ENCODE results near the gene SACS. TPM values are rescaled to one million over a fixed set of nuclear protein-coding genes. Genes with fewer than 3 reads are reported as not detected.

Gene SACS
- total RNA-seq, 1 experiment from 2014 or later = 33.4 TPM

- TF ChIP-seq ELF1 (IDR thresholded peaks at IDR 0.05; ENCODE audit: borderline replicate concordance, low read depth) = no peak
- TF ChIP-seq MAX (IDR thresholded peaks at IDR 0.05) = no peak
- no peak for TF ChIP-seq EZH2 (IDR thresholded peaks at IDR 0.05)
- no peak for TF ChIP-seq JUND (IDR thresholded peaks at IDR 0.05)
- no peak for TF ChIP-seq ZNF274 (IDR thresholded peaks at IDR 0.05; ENCODE audit: low read depth, low read length)
- no peak for TF ChIP-seq YY1 (IDR thresholded peaks at IDR 0.05; ENCODE audit: extremely low read depth, insufficient replicate concordance, low read depth, low read length)
Observed at GRCh38 chr13:23453132-23453531, 19.6 kb upstream of the SACS start (continued).

DNA sequence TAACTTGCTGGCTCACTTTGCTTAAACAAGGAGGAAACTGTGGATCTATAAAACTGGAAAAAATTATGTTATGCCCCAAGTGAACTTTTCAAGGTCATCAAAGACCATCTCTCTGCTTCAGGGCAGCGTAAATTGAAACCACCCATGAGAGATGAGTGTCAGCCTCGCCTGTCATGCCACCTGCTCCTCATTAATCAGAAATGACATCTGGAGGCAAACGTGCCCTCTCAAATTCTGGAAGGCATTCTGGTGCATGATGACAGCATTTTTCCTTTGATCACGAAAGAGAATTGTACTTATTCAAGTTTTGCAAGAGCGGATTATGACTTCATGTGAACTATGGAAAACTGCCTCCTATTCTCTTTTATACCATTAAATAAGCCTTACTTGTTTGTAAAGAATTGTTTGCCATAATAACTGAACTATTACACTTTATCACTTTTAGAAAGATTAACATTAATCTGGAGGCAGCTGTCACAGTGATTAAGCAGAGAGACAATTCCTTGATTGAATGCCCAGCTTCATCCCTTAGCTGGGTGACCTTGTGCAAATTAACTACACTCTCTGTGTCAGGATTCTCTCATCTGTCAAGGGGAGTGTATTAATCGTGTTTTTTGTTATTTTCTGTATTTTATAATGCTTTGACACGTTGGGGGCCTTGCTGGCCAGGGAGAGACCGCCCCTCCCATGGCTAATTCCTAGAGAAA lies 17.0 kb upstream of the SACS start:
- Histone ChIP-seq H2AFZ (ENCODE audit: low read depth, low read length, poor library complexity, severe bottlenecking) (no peak overlapping the region), H3K4me2 (ENCODE audit: low read length) (no peak overlapping the region), H3K9me3 (ENCODE audit: control insufficient read depth in 1 of 2, insufficient read depth in 1 of 2, low read depth in 1 of 2, low read length in 2 of 2) (no peaks in the 10 kb centered on the region), H3K27ac (ENCODE audit: low read depth, low read length) (no peak overlapping the region), H4K20me1 (ENCODE audit: insufficient read depth) (no peaks in the 10 kb centered on the region), H3K4me3 (replicated peaks in 1 of 2; ENCODE audit: low read depth in 1 of 2, low read length in 2 of 2) (no peak overlapping the region), H3K79me2 (ENCODE audit: insufficient read depth, low read length) (no peaks in the 10 kb centered on the region), H3K27me3 (ENCODE audit: insufficient read depth, low read length) (no peaks in the 10 kb centered on the region), H3K9ac (ENCODE audit: low read length) (no peak overlapping the region), H3K4me1 (ENCODE audit: control insufficient read depth in 1 of 2, insufficient read depth in 2 of 2, low read length in 2 of 2) (no peaks in the 10 kb centered on the region), H3K9me2 (ENCODE audit: insufficient read depth) (no peaks in the 10 kb centered on the region), H3K36me3 (ENCODE audit: control insufficient read depth in 1 of 2, insufficient read depth in 2 of 2, low read length in 2 of 2) (no peaks in the 10 kb centered on the region)
- CTCF ChIA-PET = no interaction called here
- no peak for TF ChIP-seq ZFX (IDR thresholded peaks at IDR 0.05)
- no peak for TF ChIP-seq POLR2A (IDR thresholded peaks at IDR 0.05; ENCODE audit: borderline replicate concordance, extremely low read depth, insufficient read depth, insufficient read length)
- no peak for TF ChIP-seq CBX3 (IDR thresholded peaks at IDR 0.05; ENCODE audit: low read depth)
- TF ChIP-seq ELF1 (IDR thresholded peaks at IDR 0.05; ENCODE audit: borderline replicate concordance, low read depth) = no peak
- no peak for TF ChIP-seq EZH2 (IDR thresholded peaks at IDR 0.05)
- no peak for TF ChIP-seq SIN3A (IDR thresholded peaks at IDR 0.05; ENCODE audit: low read depth)
- TF ChIP-seq EZH2phosphoT487 (IDR thresholded peaks at IDR 0.05; ENCODE audit: borderline replicate concordance) = no peak
- TF ChIP-seq POLR2AphosphoS5 (IDR thresholded peaks at IDR 0.05; ENCODE audit: low read depth, low read length) = no peak
- no peak for TF ChIP-seq ATF3 (IDR thresholded peaks at IDR 0.05)
- no peak for TF ChIP-seq JUND (IDR thresholded peaks at IDR 0.05)
- TF ChIP-seq ZNF274 (IDR thresholded peaks at IDR 0.05; ENCODE audit: low read depth, low read length) = no peak
- TF ChIP-seq FOSL1 (IDR thresholded peaks at IDR 0.05; ENCODE audit: low read depth) = no peak
- TF ChIP-seq MAX (IDR thresholded peaks at IDR 0.05) = no peak
- no peak for TF ChIP-seq SP1 (IDR thresholded peaks at IDR 0.05; ENCODE audit: low read depth)
- TF ChIP-seq CEBPB (IDR thresholded peaks at IDR 0.05; ENCODE audit: low read depth) = no peak
- no peak for TF ChIP-seq TCF7L2 (IDR thresholded peaks at IDR 0.05; ENCODE audit: borderline replicate concordance, extremely low read depth, insufficient read depth, insufficient read length)
- TF ChIP-seq, protein P1, sequence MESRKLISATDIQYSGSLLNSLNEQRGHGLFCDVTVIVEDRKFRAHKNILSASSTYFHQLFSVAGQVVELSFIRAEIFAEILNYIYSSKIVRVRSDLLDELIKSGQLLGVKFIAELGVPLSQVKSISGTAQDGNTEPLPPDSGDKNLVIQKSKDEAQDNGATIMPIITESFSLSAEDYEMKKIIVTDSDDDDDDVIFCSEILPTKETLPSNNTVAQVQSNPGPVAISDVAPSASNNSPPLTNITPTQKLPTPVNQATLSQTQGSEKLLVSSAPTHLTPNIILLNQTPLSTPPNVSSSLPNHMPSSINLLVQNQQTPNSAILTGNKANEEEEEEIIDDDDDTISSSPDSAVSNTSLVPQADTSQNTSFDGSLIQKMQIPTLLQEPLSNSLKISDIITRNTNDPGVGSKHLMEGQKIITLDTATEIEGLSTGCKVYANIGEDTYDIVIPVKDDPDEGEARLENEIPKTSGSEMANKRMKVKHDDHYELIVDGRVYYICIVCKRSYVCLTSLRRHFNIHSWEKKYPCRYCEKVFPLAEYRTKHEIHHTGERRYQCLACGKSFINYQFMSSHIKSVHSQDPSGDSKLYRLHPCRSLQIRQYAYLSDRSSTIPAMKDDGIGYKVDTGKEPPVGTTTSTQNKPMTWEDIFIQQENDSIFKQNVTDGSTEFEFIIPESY (IDR thresholded peaks at IDR 0.05; ENCODE audit: extremely low read depth, insufficient replicate concordance, low read length) = no peak
- TF ChIP-seq EGR1 (IDR thresholded peaks at IDR 0.05; ENCODE audit: low read depth) = no peak
- no peak for TF ChIP-seq RAD21 (IDR thresholded peaks at IDR 0.05; ENCODE audit: low read depth)
- TF ChIP-seq, protein P2, sequence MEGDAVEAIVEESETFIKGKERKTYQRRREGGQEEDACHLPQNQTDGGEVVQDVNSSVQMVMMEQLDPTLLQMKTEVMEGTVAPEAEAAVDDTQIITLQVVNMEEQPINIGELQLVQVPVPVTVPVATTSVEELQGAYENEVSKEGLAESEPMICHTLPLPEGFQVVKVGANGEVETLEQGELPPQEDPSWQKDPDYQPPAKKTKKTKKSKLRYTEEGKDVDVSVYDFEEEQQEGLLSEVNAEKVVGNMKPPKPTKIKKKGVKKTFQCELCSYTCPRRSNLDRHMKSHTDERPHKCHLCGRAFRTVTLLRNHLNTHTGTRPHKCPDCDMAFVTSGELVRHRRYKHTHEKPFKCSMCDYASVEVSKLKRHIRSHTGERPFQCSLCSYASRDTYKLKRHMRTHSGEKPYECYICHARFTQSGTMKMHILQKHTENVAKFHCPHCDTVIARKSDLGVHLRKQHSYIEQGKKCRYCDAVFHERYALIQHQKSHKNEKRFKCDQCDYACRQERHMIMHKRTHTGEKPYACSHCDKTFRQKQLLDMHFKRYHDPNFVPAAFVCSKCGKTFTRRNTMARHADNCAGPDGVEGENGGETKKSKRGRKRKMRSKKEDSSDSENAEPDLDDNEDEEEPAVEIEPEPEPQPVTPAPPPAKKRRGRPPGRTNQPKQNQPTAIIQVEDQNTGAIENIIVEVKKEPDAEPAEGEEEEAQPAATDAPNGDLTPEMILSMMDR (IDR thresholded peaks at IDR 0.05 in 2 of 3, conservative IDR thresholded peaks at IDR 0.05 in 1 of 3; ENCODE audit: borderline replicate concordance in 1 of 3, insufficient read depth in 1 of 3, low read depth in 2 of 3, low read length in 2 of 3) = no peak
- no TSS peak for BruUV-seq (replicated peaks)
- RAD21 ChIA-PET (ENCODE audit: low non-redundant PET in 1 of 2, low total read pairs in 2 of 2, uncharacterized antibody in 2 of 2, unreplicated experiment in 2 of 2) = no interaction called here
- POLR2A ChIA-PET = no interaction called here
- no peak for ATAC-seq
- intact Hi-C loops (cut with micrococcal nuclease) = no loop called here
- no peak for DNase-seq (ENCODE audit: low read depth, low spot score)
